Measurements from ENCODE around the gene HOTAIR. TPM values are rescaled to one million over a fixed set of nuclear protein-coding genes. Genes with fewer than 3 reads are reported as not detected.
A peak's percentile ranks its signal among the peaks of the same experiment; 100 is the strongest.

HOTAIR gene
- total and polyA plus RNA-seq, 7 donors: 0.23 to 0.53 (median 0.25) TPM; not detected in 4

- Histone ChIP-seq H3K9me3 (no peaks in the 10 kb centered on the region), H3K27me3 (ENCODE audit: insufficient read depth in 3 of 3, low read length in 2 of 3) (peaks cover 0 to 3% (median 0%) of the 10 kb centered on the region in 3 donors), H3K4me3 (peak overlapping the region; percentile 79), H3K36me3 (ENCODE audit: insufficient read depth in 1 of 2, low read depth in 1 of 2) (no peaks in the 10 kb centered on the region), H3K4me1 (peaks cover 41% of the 10 kb centered on the region), H3K27ac (peak overlapping the region; percentile 95)
- TF ChIP-seq CTCF (IDR thresholded peaks at IDR 0.05): peak; percentile 44
- intact Hi-C loops (cut with DNase I): loop anchor here (5.0 to 10.0 kb wide), 2 partner anchors 368 to 385 kb away; no protein-coding TSS in a partner anchor
- ATAC-seq (no peak), DNase-seq (no peak)
- 6 to 15% (median 10%) methylated on average over 28 of the region's 28 CpGs for WGBS, 3 donors
Measured at GRCh38 chr12:53989227-53990113, 14.7 kb upstream of the HOTAIR start.

DNA sequence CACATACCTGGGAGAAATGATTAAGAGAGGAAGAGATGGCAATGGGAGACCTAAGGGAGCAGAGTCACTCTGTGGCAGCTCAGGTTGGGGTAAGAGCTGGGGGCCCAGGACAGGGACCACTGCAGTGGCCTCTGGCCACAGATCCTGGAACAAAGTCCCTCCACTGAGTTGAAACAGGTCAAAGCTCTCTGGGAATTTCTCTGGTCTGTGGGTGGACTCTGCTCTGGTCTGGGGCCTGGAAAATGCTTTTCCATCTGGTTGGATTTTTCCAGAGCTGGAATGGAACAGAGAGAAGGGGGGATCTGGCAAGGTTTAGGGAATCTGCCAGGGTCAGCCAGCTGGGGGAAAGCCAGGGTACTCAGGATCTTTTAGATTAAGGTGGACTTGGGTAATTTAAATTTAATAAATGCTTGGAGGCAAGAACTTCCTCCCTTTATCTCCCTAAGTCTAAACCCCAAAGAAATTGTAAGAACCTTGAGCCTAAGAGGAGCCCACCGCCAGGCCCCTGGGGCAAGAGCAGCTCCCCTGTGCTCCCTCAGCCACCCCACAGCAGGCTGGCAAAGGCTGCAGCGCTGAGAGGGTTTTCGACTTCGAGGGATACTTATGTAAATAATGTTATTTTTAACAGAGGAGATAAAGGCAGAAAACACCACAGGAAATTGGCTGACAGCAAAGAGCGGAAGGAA is 13.9 kb upstream of the HOTAIR start:
- intact Hi-C loops (cut with DNase I): loop anchor here (5.0 to 10.0 kb wide), 2 partner anchors 369 to 386 kb away; no protein-coding TSS in a partner anchor
- no peak for TF ChIP-seq CTCF (IDR thresholded peaks at IDR 0.05)
- peak overlapping the region; percentile 95 for H3K27ac ChIP-seq
- no peaks in the 10 kb centered on the region for H3K9me3 ChIP-seq
- DNase-seq (peak in 1 of 2 donors; percentile 44), ATAC-seq (no peak)
- H3K4me1 ChIP-seq: peaks cover 41% of the 10 kb centered on the region
- WGBS, 3 donors: 5 to 9% (median 5%) methylated on average over 5 of the region's 5 CpGs
- H3K36me3 ChIP-seq (ENCODE audit: insufficient read depth in 1 of 2, low read depth in 1 of 2): no peaks in the 10 kb centered on the region
- H3K4me3 ChIP-seq: peak overlapping the region; percentile 79
- H3K27me3 ChIP-seq (ENCODE audit: insufficient read depth in 3 of 3, low read length in 2 of 3): peaks cover 0 to 3% (median 0%) of the 10 kb centered on the region in 3 donors

DNA sequence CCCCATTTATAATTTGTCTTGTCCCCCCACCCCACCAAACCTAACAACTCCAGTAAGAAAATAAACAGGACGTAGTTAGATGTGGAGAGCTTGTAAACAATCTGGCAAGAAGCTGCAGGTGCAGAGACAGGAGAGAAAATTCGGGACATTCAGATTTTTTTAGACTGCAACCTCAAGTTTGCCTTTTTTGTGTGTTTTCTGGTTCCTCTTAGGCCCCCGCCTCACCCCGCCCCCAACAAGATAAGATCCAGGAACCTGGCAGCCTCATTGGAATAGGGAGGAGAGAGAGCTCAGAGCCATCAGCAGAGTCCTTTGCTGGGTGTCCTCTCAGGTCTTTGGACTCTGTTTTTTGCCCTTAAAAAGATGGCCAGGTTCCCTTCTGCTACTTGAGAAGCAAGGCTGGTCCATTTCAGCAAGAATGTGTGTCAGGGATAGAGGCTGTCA is 13.1 kb upstream of the HOTAIR start:
- ATAC-seq (no peak), DNase-seq (no peak)
- Histone ChIP-seq H3K27ac (peak overlapping the region; percentile 95), H3K27me3 (ENCODE audit: insufficient read depth in 3 of 3, low read length in 2 of 3) (peaks cover 0 to 4% (median 0%) of the 10 kb centered on the region in 3 donors), H3K4me3 (peak overlapping the region; percentile 79), H3K9me3 (no peaks in the 10 kb centered on the region), H3K4me1 (peaks cover 41% of the 10 kb centered on the region), H3K36me3 (ENCODE audit: insufficient read depth in 1 of 2, low read depth in 1 of 2) (no peaks in the 10 kb centered on the region)
- intact Hi-C loops (cut with DNase I): loop anchor here (2.0 to 10.0 kb wide), 3 partner anchors 217 to 387 kb away; no protein-coding TSS in a partner anchor
- WGBS, 3 donors: 10 to 32% (median 23%) methylated on average over 4 of the region's 4 CpGs
- no peak for TF ChIP-seq CTCF (IDR thresholded peaks at IDR 0.05)

GRCh38 chr12:53986686-53987483 is 12.1 kb upstream of the HOTAIR start:
- intact Hi-C loops (cut with DNase I): loop anchor here (2.0 to 10.0 kb wide), 3 partner anchors 218 to 388 kb away; no protein-coding TSS in a partner anchor
- H3K27ac ChIP-seq: peak overlapping the region; percentile 95
- peak in 1 of 2 donors; percentile 41 for DNase-seq
- ATAC-seq: no peak
- peaks cover 0 to 6% (median 0%) of the 10 kb centered on the region in 3 donors for H3K27me3 ChIP-seq (ENCODE audit: insufficient read depth in 3 of 3, low read length in 2 of 3)
- 13 to 24% (median 13%) methylated on average over 21 of the region's 21 CpGs for WGBS, 3 donors
- TF ChIP-seq CTCF (IDR thresholded peaks at IDR 0.05): no peak
- H3K4me3 ChIP-seq: peak overlapping the region; percentile 79
- H3K36me3 ChIP-seq (ENCODE audit: insufficient read depth in 1 of 2, low read depth in 1 of 2): no peaks in the 10 kb centered on the region
- H3K9me3 ChIP-seq: no peaks in the 10 kb centered on the region
- peaks cover 35% of the 10 kb centered on the region for H3K4me1 ChIP-seq

Data from psoas muscle (tissue), 8 donors.